Activated CD4-positive, alpha-beta memory T cell treated with anti-CD3 and anti-CD28 coated beads, Interleukin-2, amount 10 ng/mL, durations not matched to agents 7 days and 5 days (primary cell): ENCODE results near the gene DHRS11. TPM values are rescaled to one million over a fixed set of nuclear protein-coding genes. Genes with fewer than 3 reads are reported as not detected.

Experiments
- CTCF ChIA-PET: fragments of 350-600 bp; sonication (Branson Sonifier 250); formaldehyde crosslinking; loops from one replicate; lab custom pipeline; 2021; ENCODE audit warnings: antibody characterized with exemption, inconsistent platforms; lab: Charles Lee
- POLR2A ChIA-PET: fragments of 350-600 bp; sonication (Branson Sonifier 250); formaldehyde crosslinking; loops from one replicate; lab custom pipeline; 2021; ENCODE audit warnings: antibody characterized with exemption; lab: Charles Lee
- DNase-seq: peaks from one replicate; pipeline ENCODE4 v3.0.0-alpha.2; 2020
- H3K27ac Mint-ChIP-seq: one replicate; pipeline ENCODE4 v1.8.0; 2021; ENCODE audit warnings: mild to moderate bottlenecking, mixed read lengths
- H3K27me3 Mint-ChIP-seq: one replicate; pipeline ENCODE4 v1.8.0; 2021; ENCODE audit warnings: mixed read lengths
- H3K36me3 Mint-ChIP-seq: one replicate; pipeline ENCODE4 v1.8.0; 2021; ENCODE audit warnings: low read depth, mixed read lengths
- H3K4me1 Mint-ChIP-seq: one replicate; pipeline ENCODE4 v1.8.0; 2021; ENCODE audit warnings: mixed read lengths
- H3K4me3 Mint-ChIP-seq: one replicate; pipeline ENCODE4 v1.8.0; 2021; ENCODE audit warnings: mild to moderate bottlenecking, mixed read lengths
- H3K9me3 Mint-ChIP-seq: one replicate; pipeline ENCODE4 v1.8.0; 2021; ENCODE audit warnings: mixed read lengths
- total RNA-seq, 2 experiments: library from RNA; stranded (reverse); gene quantifications; one replicate each; pipeline ENCODE4 v1.2.3, GENCODE V29; 2021

The DHRS11 gene
- total RNA-seq: 1 to 10 TPM; 3.7 to 3.8 TPM

GRCh38 chr17:36591434-36592315, at the start of gene DHRS11:
TSS of gene DHRS11 (plus strand) at chr17:36591879. CDS start at chr17:36592010, 131 bp downstream.
- H3K4me3 Mint-ChIP-seq: peak within 1 kb of the TSS; percentile 60
- no peaks in the 10 kb centered on the region for H3K9me3 Mint-ChIP-seq
- ChIA-PET CTCF (interaction anchor here (4.1 kb wide), 1 partner anchor 11 kb away, joined by 35 read pairs; the partner anchor contains the start of gene MRM1), POLR2A (interaction anchor here (1.6 to 5.1 kb wide), 4 partner anchors 10 to 47 kb away, joined by 5 to 51 read pairs (median 8); partner anchors contain the start of genes GGNBP2 and MRM1)
- H3K4me1 Mint-ChIP-seq: peaks cover 34% of the 10 kb centered on the region
- peaks cover 40% of the 10 kb centered on the region for H3K36me3 Mint-ChIP-seq
- H3K27ac Mint-ChIP-seq: peak within 1 kb of the TSS; percentile 21
- no peaks in the 10 kb centered on the region for H3K27me3 Mint-ChIP-seq
- peak; percentile 82 for DNase-seq

GRCh38 chr17:36542755-36543154, 48.9 kb upstream of the DHRS11 start:
- no peak for DNase-seq
- Mint-ChIP-seq H3K4me1 (peaks cover 30% of the 10 kb centered on the region), H3K36me3 (peaks cover 39% of the 10 kb centered on the region), H3K4me3 (no peak overlapping the region), H3K9me3 (no peaks in the 10 kb centered on the region), H3K27me3 (no peaks in the 10 kb centered on the region), H3K27ac (no peak overlapping the region)
- POLR2A ChIA-PET: interaction anchor here (1.1 to 5.6 kb wide), 3 partner anchors 7 to 887 kb away, joined by 3 to 160 read pairs (median 8); partner anchors contain the start of genes MYO19 and PIGW
- CTCF ChIA-PET: no interaction called here

- POLR2A ChIA-PET: interaction anchor here (0.9 to 5.6 kb wide), 9 partner anchors 8 to 405 kb away, joined by 3 to 160 read pairs (median 5); partner anchors contain the start of genes AATF, MRM1, MYO19 and PIGW
- Mint-ChIP-seq H3K27ac (peak overlapping the region; percentile 96), H3K36me3 (peaks cover 40% of the 10 kb centered on the region)
Observed at GRCh38 chr17:36544044-36544306, 47.7 kb upstream of the DHRS11 start.

GRCh38 chr17:36544307-36545076, 47.2 kb upstream of the DHRS11 start, which contains the start of gene GGNBP2:
TSS of gene GGNBP2 (plus strand) at chr17:36544919. CDS start at chr17:36545725, 806 bp downstream.
- peak within 1 kb of the TSS; percentile 96 for H3K4me3 Mint-ChIP-seq
- H3K27me3 Mint-ChIP-seq: no peaks in the 10 kb centered on the region
- DNase-seq: peak; percentile 94
- H3K36me3 Mint-ChIP-seq: peaks cover 40% of the 10 kb centered on the region
- ChIA-PET POLR2A (interaction anchor here (0.7 to 5.6 kb wide), 14 partner anchors 8 to 404 kb away, joined by 3 to 160 read pairs (median 5); partner anchors contain the start of genes AATF, MRM1, MYO19 and PIGW), CTCF (interaction anchor here (2.2 kb wide), 1 partner anchor 10 kb away, joined by 20 read pairs; the partner anchor contains the start of genes MYO19 and PIGW)
- no peaks in the 10 kb centered on the region for H3K9me3 Mint-ChIP-seq
- peaks cover 42% of the 10 kb centered on the region for H3K4me1 Mint-ChIP-seq
- H3K27ac Mint-ChIP-seq: peak within 1 kb of the TSS; percentile 96

More at GRCh38 chr17:36544044-36544306, 47.7 kb upstream of the DHRS11 start:
- H3K9me3 Mint-ChIP-seq: no peaks in the 10 kb centered on the region
- H3K4me3 Mint-ChIP-seq: peak overlapping the region; percentile 96
- DNase-seq: peak; percentile 37
- peaks cover 39% of the 10 kb centered on the region for H3K4me1 Mint-ChIP-seq
- no peaks in the 10 kb centered on the region for H3K27me3 Mint-ChIP-seq
- CTCF ChIA-PET: interaction anchor here (2.2 kb wide), 1 partner anchor 9 kb away, joined by 20 read pairs; the partner anchor contains the start of genes MYO19 and PIGW

GRCh38 chr17:36545077-36545464, 46.6 kb upstream of the DHRS11 start:
- H3K36me3 Mint-ChIP-seq: peaks cover 39% of the 10 kb centered on the region
- no peaks in the 10 kb centered on the region for H3K9me3 Mint-ChIP-seq
- peaks cover 46% of the 10 kb centered on the region for H3K4me1 Mint-ChIP-seq
- POLR2A ChIA-PET: interaction anchor here (0.7 to 5.6 kb wide), 13 partner anchors 9 to 862 kb away, joined by 3 to 160 read pairs (median 5); partner anchors contain the start of genes ACACA, MRM1, MYO19 and PIGW
- DNase-seq: no peak
- CTCF ChIA-PET: interaction anchor here (1.7 to 2.2 kb wide), 2 partner anchors 10 to 58 kb away, joined by 8 to 20 read pairs; partner anchors contain the start of genes MYO19 and PIGW
- peak overlapping the region; percentile 96 for H3K4me3 Mint-ChIP-seq
- H3K27me3 Mint-ChIP-seq: no peaks in the 10 kb centered on the region
- H3K27ac Mint-ChIP-seq: peak overlapping the region; percentile 96

- POLR2A ChIA-PET: interaction anchor here (0.6 to 5.6 kb wide), 26 partner anchors 10 to 1172 kb away, joined by 3 to 160 read pairs (median 5); partner anchors contain the start of genes AATF, ACACA, MRM1 and MYO19
- Mint-ChIP-seq H3K4me3 (peak overlapping the region; percentile 96), H3K4me1 (peaks cover 51% of the 10 kb centered on the region), H3K27ac (peak overlapping the region; percentile 96), H3K27me3 (no peaks in the 10 kb centered on the region), H3K9me3 (no peaks in the 10 kb centered on the region), H3K36me3 (peaks cover 43% of the 10 kb centered on the region)
- peak; percentile 97 for DNase-seq
- CTCF ChIA-PET: interaction anchor here (1.4 to 2.2 kb wide), 4 partner anchors 11 to 58 kb away, joined by 5 to 20 read pairs (median 8); partner anchors contain the start of genes MYO19 and PIGW
Observed at GRCh38 chr17:36545465-36546417, 45.9 kb upstream of the DHRS11 start.

- Mint-ChIP-seq H3K9me3 (no peaks in the 10 kb centered on the region), H3K27me3 (no peaks in the 10 kb centered on the region), H3K4me1 (peaks cover 55% of the 10 kb centered on the region), H3K4me3 (peak overlapping the region; percentile 96), H3K36me3 (peaks cover 45% of the 10 kb centered on the region), H3K27ac (peak overlapping the region; percentile 96)
- ChIA-PET CTCF (interaction anchor here (1.4 to 1.7 kb wide), 3 partner anchors 11 to 57 kb away, joined by 5 to 8 read pairs (median 8); partner anchors contain the start of genes MYO19 and PIGW), POLR2A (interaction anchor here (0.9 to 5.6 kb wide), 19 partner anchors 10 to 1173 kb away, joined by 3 to 160 read pairs (median 5); partner anchors contain the start of genes AATF, MRM1, MYO19 and PIGW)
- DNase-seq: no peak
Observed at GRCh38 chr17:36546418-36547093, 45.1 kb upstream of the DHRS11 start.

- ChIA-PET POLR2A (interaction anchor here (0.7 to 4.8 kb wide), 3 partner anchors 12 to 54 kb away, joined by 3 to 36 read pairs (median 3); partner anchors contain the start of genes MRM1, MYO19 and PIGW), CTCF (interaction anchor here (1.4 kb wide), 1 partner anchor 13 kb away, joined by 7 read pairs; the partner anchor contains the start of genes MYO19 and PIGW)
- Mint-ChIP-seq H3K27ac (peak overlapping the region; percentile 64), H3K4me1 (peaks cover 60% of the 10 kb centered on the region), H3K36me3 (peaks cover 46% of the 10 kb centered on the region), H3K9me3 (no peaks in the 10 kb centered on the region), H3K4me3 (peak overlapping the region; percentile 96), H3K27me3 (no peaks in the 10 kb centered on the region)
- DNase-seq: no peak
Observed at GRCh38 chr17:36547776-36548175, 43.9 kb upstream of the DHRS11 start.

- H3K4me3 Mint-ChIP-seq: no peak overlapping the region
- peaks cover 62% of the 10 kb centered on the region for H3K36me3 Mint-ChIP-seq
- ChIA-PET CTCF (interaction anchor here (1.0 to 1.1 kb wide), 2 partner anchors 16 to 51 kb away, joined by 3 to 6 read pairs; partner anchors contain the start of genes MRM1, MYO19 and PIGW), POLR2A (interaction anchor here (1.3 to 4.8 kb wide), 4 partner anchors 15 to 51 kb away, joined by 3 to 36 read pairs (median 9); partner anchors contain the start of genes MRM1, MYO19 and PIGW)
- no peak for DNase-seq
- H3K27ac Mint-ChIP-seq: peak overlapping the region; percentile 41
- H3K4me1 Mint-ChIP-seq: peaks cover 61% of the 10 kb centered on the region
- H3K9me3 Mint-ChIP-seq: no peaks in the 10 kb centered on the region
- H3K27me3 Mint-ChIP-seq: no peaks in the 10 kb centered on the region
Observed at GRCh38 chr17:36550491-36551417, 40.9 kb upstream of the DHRS11 start.
